ENCODE data around the gene SRRM4. TPM values are rescaled to one million over a fixed set of nuclear protein-coding genes. Genes with fewer than 3 reads are reported as not detected.

SRRM4 gene
- polyA plus RNA-seq, 1 donor (not counting 4 experiments of a cell fraction or from before 2014, with no cell fraction given) = not detected

DNA sequence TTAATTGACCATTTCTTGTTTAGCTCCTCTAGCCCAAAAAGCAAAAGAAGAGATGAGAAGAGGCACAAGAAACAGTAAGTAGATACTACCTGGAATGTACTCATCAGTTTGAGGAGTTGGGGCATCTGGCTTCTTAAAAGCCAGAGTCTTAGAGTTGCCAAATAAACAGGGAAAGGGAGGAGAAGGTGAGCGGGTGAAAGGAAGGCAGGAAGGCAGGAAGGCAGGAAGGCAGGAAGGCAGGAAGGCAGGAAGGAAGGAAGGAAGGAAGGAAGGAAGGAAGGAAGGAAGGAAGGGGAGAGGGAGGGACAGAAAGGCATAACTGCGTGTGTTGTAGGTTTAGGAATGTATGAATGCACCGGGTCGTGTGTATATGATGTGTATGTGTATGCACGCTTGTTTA lies 140.7 kb downstream of the SRRM4 start:
- DNase-seq (ENCODE audit: low read depth, low spot score) = no peak
- TF ChIP-seq EZH2 (IDR thresholded peaks at IDR 0.05; ENCODE audit: low read length) = no peak
- TF ChIP-seq, protein P1, sequence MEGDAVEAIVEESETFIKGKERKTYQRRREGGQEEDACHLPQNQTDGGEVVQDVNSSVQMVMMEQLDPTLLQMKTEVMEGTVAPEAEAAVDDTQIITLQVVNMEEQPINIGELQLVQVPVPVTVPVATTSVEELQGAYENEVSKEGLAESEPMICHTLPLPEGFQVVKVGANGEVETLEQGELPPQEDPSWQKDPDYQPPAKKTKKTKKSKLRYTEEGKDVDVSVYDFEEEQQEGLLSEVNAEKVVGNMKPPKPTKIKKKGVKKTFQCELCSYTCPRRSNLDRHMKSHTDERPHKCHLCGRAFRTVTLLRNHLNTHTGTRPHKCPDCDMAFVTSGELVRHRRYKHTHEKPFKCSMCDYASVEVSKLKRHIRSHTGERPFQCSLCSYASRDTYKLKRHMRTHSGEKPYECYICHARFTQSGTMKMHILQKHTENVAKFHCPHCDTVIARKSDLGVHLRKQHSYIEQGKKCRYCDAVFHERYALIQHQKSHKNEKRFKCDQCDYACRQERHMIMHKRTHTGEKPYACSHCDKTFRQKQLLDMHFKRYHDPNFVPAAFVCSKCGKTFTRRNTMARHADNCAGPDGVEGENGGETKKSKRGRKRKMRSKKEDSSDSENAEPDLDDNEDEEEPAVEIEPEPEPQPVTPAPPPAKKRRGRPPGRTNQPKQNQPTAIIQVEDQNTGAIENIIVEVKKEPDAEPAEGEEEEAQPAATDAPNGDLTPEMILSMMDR (optimal IDR thresholded peaks at IDR 0.05 in 1 of 3, IDR thresholded peaks at IDR 0.05 in 1 of 3, conservative IDR thresholded peaks at IDR 0.05 in 1 of 3; ENCODE audit: extremely low read depth in 1 of 3, insufficient read depth in 2 of 3, low read length in 3 of 3) = no peak
- no peaks in the 10 kb centered on the region for H3K4me1 ChIP-seq (ENCODE audit: control insufficient read depth, extremely low read depth, insufficient read depth, low read length)
- H3K27ac ChIP-seq (ENCODE audit: control insufficient read depth, insufficient read depth, low read length) = no peak overlapping the region
- no peaks in the 10 kb centered on the region for H3K9me1 ChIP-seq (ENCODE audit: control insufficient read depth, extremely low read depth, insufficient read depth, low read length)
- no peaks in the 10 kb centered on the region for H4K20me1 ChIP-seq (ENCODE audit: control insufficient read depth, extremely low read depth, insufficient read depth, low read length)
- no peaks in the 10 kb centered on the region for H3K27me3 ChIP-seq (ENCODE audit: control insufficient read depth, extremely low read depth, insufficient read depth, low read length)
- no peak overlapping the region for H3K4me3 ChIP-seq (ENCODE audit: control insufficient read depth in 2 of 3, extremely low read depth in 1 of 3, insufficient read depth in 2 of 3, low read depth in 1 of 3, low read length in 3 of 3)
- no peaks in the 10 kb centered on the region for H3K9me3 ChIP-seq (ENCODE audit: control insufficient read depth, low read depth, low read length)
- no peak overlapping the region for H3K9ac ChIP-seq (ENCODE audit: control insufficient read depth, extremely low read depth, insufficient read depth, low read length)
- FAIRE-seq = no peak
- H2AFZ ChIP-seq (ENCODE audit: control insufficient read depth, low read length) = no peak overlapping the region
- H3K79me2 ChIP-seq (ENCODE audit: control insufficient read depth, insufficient read depth, low read length) = no peaks in the 10 kb centered on the region
- H3K4me2 ChIP-seq (ENCODE audit: control insufficient read depth, extremely low read depth, insufficient read depth, low read depth, low read length) = no peak overlapping the region
- no peaks in the 10 kb centered on the region for H3K36me3 ChIP-seq (ENCODE audit: control insufficient read depth in 2 of 2, extremely low read depth in 1 of 2, insufficient read depth in 2 of 2, low read length in 2 of 2)
- dilution Hi-C loops (cut with MboI; ENCODE audit: extremely low pct_ligation_motif_present, low sequenced_read_pairs) = no loop called here

DNA sequence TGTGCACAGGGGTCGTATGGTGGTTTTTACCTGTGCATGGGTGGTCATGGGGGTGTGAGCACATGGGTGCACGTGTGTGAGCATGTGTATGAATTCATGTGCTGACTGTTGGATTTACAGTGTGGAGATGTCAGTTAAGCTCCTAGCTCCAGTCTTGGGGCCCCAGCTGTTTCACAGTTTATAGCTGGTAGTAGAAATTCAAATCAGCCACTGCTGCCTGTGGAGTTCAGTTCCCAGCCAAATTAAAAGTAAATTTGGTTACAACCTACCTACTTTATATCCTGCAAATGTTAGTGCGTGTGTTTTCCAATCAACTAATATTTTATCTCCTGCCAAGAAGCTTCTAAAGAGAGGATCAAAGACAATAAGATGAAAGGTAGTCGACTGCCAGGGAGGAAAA lies 141.4 kb downstream of the SRRM4 start:
- Histone ChIP-seq H3K79me2 (ENCODE audit: control insufficient read depth, insufficient read depth, low read length) (no peaks in the 10 kb centered on the region), H3K4me2 (ENCODE audit: control insufficient read depth, extremely low read depth, insufficient read depth, low read depth, low read length) (no peak overlapping the region), H2AFZ (ENCODE audit: control insufficient read depth, low read length) (no peak overlapping the region), H4K20me1 (ENCODE audit: control insufficient read depth, extremely low read depth, insufficient read depth, low read length) (no peaks in the 10 kb centered on the region), H3K9ac (ENCODE audit: control insufficient read depth, extremely low read depth, insufficient read depth, low read length) (no peak overlapping the region), H3K4me1 (ENCODE audit: control insufficient read depth, extremely low read depth, insufficient read depth, low read length) (no peaks in the 10 kb centered on the region), H3K9me1 (ENCODE audit: control insufficient read depth, extremely low read depth, insufficient read depth, low read length) (no peaks in the 10 kb centered on the region), H3K9me3 (ENCODE audit: control insufficient read depth, low read depth, low read length) (no peaks in the 10 kb centered on the region), H3K4me3 (ENCODE audit: control insufficient read depth in 2 of 3, extremely low read depth in 1 of 3, insufficient read depth in 2 of 3, low read depth in 1 of 3, low read length in 3 of 3) (no peak overlapping the region), H3K27ac (ENCODE audit: control insufficient read depth, insufficient read depth, low read length) (no peak overlapping the region), H3K36me3 (ENCODE audit: control insufficient read depth in 2 of 2, extremely low read depth in 1 of 2, insufficient read depth in 2 of 2, low read length in 2 of 2) (no peaks in the 10 kb centered on the region), H3K27me3 (ENCODE audit: control insufficient read depth, extremely low read depth, insufficient read depth, low read length) (no peaks in the 10 kb centered on the region)
- DNase-seq (ENCODE audit: low read depth, low spot score) (no peak), FAIRE-seq (no peak)
- TF ChIP-seq, protein P1 (optimal IDR thresholded peaks at IDR 0.05 in 1 of 3, IDR thresholded peaks at IDR 0.05 in 1 of 3, conservative IDR thresholded peaks at IDR 0.05 in 1 of 3; ENCODE audit: extremely low read depth in 1 of 3, insufficient read depth in 2 of 3, low read length in 3 of 3) = no peak
- TF ChIP-seq EZH2 (IDR thresholded peaks at IDR 0.05; ENCODE audit: low read length) = no peak
- dilution Hi-C loops (cut with MboI; ENCODE audit: extremely low pct_ligation_motif_present, low sequenced_read_pairs) = no loop called here

Measured in keratinocyte (primary cell).